GM18520 (cell line): Measurements from ENCODE around the gene ZNF655.

ENCODE experiments used
- ATAC-seq: cut with Tn5 transposase; IDR thresholded peaks from one replicate; pipeline ENCODE4 v1.9.1; 2021; ENCODE audit not compliant: unreplicated experiment

The ZNF655 gene

GRCh38 chr7:99601656-99602310 is 43.3 kb downstream of the ZNF655 start:
- ATAC-seq, result no peak

GRCh38 chr7:99605527-99605926 is 47.1 kb downstream of the ZNF655 start:
- ATAC-seq, result no peak

GRCh38 chr7:99606531-99606930 is 48.1 kb downstream of the ZNF655 start:
- ATAC-seq, result no peak

GRCh38 chr7:99607548-99607947 is 49.1 kb downstream of the ZNF655 start:
- ATAC-seq, result no peak

GRCh38 chr7:99614495-99614894 is 56.1 kb downstream of the ZNF655 start:
- no peak for ATAC-seq

GRCh38 chr7:99615989-99616358 is 57.5 kb downstream of the ZNF655 start:
- ATAC-seq, result no peak

- peak; percentile 80 for ATAC-seq
These were observed 58.1 kb downstream of the ZNF655 start, which contains the start of gene ZSCAN25 for GRCh38 chr7:99616359-99617191. TSS of gene ZSCAN25 (plus strand) at chr7:99616946. CDS start at chr7:99619607, 2,661 bp downstream.

GRCh38 chr7:99617192-99617781 is 58.8 kb downstream of the ZNF655 start:
- ATAC-seq, result peak; percentile 17

- ATAC-seq, result no peak
These were observed 60.3 kb downstream of the ZNF655 start for GRCh38 chr7:99618726-99619125.

GRCh38 chr7:99619571-99620130 is 61.2 kb downstream of the ZNF655 start:
- no peak for ATAC-seq

- no peak for ATAC-seq
These were observed 62.8 kb downstream of the ZNF655 start for GRCh38 chr7:99621271-99621670.

GRCh38 chr7:99622596-99622995 is 64.2 kb downstream of the ZNF655 start:
- no peak for ATAC-seq

- ATAC-seq, result no peak
These were observed 64.8 kb downstream of the ZNF655 start for GRCh38 chr7:99623091-99623693.

- no peak for ATAC-seq
These were observed 65.4 kb downstream of the ZNF655 start for GRCh38 chr7:99623702-99624447.

- no peak for ATAC-seq
These were observed 66.0 kb downstream of the ZNF655 start for GRCh38 chr7:99624484-99624883.

GRCh38 chr7:99625321-99625720 is 66.9 kb downstream of the ZNF655 start:
- no peak for ATAC-seq

- ATAC-seq, result no peak
These were observed 67.5 kb downstream of the ZNF655 start for GRCh38 chr7:99625961-99626360.
